CD4-positive, alpha-beta T cell treated with Interleukin-1 beta for 1 hour (primary cell): ENCODE measurements around the gene DDX49.

Experiments
- DNase-seq, 2 donors: peaks; one replicate each; pipeline ENCODE4 v3.0.0-alpha.2; 2020 to 2022

DDX49 gene, protein sequence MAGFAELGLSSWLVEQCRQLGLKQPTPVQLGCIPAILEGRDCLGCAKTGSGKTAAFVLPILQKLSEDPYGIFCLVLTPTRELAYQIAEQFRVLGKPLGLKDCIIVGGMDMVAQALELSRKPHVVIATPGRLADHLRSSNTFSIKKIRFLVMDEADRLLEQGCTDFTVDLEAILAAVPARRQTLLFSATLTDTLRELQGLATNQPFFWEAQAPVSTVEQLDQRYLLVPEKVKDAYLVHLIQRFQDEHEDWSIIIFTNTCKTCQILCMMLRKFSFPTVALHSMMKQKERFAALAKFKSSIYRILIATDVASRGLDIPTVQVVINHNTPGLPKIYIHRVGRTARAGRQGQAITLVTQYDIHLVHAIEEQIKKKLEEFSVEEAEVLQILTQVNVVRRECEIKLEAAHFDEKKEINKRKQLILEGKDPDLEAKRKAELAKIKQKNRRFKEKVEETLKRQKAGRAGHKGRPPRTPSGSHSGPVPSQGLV

DNA sequence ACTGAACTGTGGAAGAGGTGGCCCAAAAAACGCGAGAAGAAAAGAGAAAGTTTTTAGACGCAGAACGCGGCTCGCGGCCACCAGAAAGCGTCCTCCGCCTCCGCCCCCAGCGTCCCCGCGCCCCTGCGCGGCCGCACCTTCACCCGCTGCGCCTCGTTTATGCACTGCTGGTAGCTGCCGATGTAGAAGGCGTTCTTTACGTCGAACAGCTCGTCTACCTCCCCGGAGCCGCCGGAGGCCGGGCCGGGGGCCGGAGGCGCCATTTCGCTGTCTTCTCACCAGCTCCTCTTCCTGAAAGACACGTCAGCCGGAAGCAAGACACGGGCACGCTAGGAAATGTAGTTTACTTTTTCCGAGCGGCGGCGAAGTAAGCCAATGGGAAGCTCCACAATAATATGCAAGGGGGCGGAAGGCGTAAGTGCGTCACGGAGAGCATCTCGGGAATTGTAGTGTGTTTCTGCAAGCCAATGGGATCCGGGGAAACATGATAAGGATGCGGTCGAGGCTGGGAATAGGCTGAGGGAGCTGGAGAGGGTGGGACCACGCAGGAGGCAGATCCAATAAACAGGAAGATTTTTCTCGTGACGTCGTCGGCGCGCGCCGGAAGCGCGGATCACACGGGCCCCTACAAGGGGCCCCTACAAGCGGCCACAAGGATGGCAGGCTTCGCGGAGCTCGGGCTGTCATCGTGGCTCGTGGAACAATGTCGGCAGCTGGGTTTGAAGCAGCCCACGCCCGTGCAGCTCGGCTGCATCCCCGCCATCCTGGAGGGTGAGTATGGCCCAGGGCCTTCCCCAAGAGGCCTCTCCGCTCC is at the start of gene DDX49, which contains the start of gene COPE:
TSS of gene DDX49 (plus strand) at position 630 of the 814 bp plus-strand sequence. CDS start at position 657, 27 bp downstream.
TSS of gene COPE (minus strand) at position 302 of the 814 bp plus-strand sequence. CDS start at position 263, 39 bp downstream.
- DNase-seq, result peak; percentile 99

DNA sequence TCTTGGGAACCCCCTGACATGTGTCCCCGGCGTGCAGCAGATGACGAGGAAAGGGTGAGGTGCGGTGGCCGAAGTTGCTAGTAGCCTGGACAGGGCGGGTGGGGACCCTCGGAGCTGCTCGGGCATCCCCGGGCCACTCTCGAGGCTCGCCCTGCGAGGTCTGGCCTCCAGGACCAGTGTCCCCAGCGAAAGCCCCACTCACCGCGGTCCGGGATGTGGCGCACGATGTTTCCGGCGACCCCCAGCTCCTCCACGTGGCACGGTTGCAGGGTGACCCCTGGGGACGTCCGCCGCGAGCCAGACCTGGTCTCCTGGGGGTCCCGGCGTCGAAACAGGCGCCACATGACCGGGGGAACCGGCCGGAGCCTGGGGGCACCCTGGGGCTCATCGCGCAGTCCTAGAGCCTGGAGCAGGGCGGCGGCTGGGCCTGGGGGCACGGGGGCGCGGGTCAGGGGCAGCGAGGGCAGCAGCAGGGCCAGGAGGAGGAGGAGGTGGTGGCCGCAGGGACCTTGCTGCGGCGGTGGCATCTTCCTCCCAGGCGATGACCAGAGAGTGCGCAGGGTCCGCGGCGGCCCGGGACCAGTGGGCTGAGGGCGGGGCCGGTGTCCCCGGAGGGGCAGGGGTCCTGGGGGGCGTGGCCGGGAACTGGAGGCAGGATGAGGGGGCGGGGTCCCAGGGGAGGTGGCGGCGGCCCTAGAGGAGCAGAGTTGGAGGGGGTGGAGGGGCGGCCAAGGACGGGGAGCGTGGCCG is 49.6 kb upstream of the DDX49 start:
- DNase-seq, result no peak

DNA sequence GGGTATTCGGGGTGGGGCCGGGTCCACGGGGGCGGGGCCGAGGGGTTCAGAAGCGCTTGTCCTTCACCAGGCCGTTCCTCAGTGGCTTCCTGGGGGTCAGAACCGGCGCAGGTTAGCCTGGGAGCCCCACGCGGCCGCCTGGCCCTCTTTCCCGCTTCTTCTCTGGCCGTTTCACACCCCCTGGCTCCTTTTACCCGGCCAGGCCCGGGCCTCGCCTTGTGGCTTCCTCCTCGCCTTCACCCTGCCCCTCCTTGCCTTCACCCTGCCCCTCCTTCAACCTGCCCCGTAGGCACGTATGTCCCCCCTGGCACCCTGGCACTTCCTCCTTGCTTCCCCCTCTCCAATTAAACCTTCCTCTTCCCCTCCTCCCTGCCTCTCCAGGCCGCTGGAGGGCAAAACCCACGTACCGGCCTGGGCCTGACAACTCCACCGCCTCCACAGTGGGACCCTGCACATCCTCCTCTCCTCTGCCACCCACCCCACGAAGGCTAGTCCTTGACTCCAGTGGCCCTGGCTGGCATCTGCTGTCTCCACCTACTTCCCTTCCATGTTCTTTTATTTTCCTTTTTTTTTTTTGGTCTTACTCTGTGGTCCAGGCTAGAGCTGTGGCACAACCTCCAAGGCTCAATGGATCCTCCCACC is 48.9 kb upstream of the DDX49 start:
- DNase-seq, result no peak

DNA sequence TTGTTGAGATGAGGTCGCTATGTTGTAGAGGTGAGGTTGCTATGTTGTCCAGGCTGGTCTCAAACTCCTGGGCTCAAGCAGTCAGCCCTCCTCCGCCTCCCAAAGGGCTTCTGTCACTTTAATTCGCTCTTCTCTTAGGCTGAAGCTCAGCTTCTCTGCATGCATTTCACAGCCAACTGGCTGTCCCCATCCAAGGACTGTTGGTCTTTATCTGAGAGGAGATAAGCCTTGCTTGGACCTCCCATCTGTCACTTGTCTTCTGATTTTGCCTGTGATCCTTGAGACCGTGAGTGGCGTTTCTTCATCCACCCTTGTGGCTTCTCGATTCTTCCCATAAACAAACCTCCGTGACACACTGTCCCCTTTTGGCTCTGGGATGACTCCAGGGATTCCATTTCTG is 48.0 kb upstream of the DDX49 start:
- no peak for DNase-seq

DNA sequence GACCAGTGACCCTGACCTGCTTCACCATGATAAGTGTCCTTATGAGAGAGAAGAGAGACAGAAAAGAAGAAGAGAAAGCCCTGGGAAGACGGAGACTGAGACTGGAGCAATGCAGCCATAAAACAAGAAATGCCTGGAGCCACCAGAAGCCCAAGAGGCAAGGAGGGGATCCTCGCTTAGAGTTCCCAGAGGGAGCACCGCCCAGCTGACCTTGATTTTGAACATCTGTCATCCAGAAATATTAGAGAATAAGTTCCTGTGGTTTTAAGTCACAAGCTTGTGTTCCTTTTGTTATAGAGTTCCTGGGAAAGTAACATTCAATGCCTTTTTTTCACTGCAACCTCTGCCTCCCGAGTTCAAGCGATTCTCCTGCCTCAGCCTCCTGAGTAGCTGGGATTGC is 43.8 kb upstream of the DDX49 start:
- no peak for DNase-seq

DNA sequence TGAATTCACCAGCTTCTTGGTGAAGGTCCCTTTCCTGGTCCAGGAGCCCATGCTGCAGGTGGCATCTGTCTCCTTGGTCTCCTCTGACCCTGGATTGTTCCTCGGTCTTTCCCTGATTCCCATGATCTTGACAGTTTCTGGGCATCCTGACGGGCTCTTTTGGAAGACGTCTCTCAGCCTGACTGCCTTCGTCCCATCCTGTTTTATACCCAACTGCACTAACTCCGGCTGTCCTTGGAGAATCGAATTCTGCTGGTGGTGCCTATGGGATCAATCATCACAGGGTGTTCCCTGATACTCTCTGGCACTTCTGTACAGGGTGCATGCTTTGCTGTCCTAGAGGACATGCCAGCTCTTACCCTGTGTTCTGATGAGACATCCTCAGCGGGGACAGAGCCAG is 42.6 kb upstream of the DDX49 start:
- no peak for DNase-seq

DNA sequence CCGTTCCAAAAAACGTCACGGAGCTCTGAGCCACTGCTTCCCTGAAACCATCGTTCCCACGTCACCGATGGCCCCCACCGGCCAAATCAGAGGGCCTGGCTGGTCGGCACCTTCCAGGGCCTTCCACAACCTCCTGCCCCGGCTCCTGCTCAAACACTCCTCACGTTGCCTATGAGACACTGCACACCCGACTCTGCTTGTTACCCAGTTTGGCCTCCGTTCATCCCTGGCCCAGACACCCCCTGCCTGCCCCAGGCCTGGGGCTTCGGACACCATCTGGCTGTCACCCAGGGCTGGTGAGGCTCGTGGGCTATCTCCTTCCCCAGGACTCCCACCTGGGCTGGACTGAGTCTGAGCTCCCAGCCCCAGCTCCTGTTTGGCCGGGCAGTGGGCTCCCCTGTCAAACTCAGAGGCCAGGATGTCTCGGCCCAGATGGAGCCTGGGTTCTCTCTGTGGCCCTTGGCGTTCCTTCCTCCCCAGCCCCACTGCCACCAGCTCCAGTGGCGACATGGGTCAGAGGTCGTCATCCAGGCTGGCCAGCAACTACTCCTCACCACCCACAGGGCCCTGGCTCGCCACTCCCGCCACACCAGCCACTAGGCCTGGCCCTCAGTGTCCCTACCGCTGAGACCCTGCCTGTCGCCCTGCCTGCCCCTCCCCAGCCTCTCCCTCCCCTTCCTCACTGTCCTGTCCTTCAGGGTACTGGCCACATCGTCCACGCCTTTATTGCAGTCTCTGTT is 41.3 kb upstream of the DDX49 start:
- DNase-seq, result no peak

DNA sequence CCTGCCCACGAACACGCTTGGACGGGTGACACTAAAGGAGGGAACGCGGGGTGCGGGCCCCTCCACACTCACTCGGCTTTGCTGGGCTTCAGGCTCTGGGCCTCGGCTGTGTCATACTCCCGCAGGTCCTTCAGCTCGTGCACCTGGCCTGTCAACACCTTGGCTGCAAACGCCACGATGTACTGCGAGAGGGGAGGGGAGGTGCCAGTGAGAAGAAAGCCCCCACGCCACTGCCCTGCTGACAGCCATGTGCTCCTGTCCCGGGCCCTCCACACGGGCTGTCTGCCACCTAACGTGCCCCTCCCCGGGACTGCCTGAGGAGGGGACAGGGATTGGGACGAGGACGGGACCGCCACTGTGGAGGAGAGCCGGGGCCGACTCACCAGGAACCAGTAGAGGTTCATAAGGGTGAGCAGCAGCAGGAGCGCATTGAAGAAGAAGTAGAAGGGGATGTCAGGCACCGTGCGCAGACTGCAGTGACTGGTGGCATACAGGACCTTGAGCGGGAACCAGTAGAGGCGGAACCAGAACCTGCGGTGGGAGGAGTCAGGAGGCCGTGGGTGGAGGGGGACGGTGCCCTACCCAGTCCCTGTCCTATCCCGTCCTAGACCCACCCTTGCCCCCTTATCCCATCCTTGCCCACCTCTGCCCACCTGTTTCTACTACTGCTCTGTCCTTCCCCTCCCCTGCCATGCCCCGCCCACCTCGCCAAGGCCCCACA is 40.5 kb upstream of the DDX49 start:
- DNase-seq, result no peak

DNA sequence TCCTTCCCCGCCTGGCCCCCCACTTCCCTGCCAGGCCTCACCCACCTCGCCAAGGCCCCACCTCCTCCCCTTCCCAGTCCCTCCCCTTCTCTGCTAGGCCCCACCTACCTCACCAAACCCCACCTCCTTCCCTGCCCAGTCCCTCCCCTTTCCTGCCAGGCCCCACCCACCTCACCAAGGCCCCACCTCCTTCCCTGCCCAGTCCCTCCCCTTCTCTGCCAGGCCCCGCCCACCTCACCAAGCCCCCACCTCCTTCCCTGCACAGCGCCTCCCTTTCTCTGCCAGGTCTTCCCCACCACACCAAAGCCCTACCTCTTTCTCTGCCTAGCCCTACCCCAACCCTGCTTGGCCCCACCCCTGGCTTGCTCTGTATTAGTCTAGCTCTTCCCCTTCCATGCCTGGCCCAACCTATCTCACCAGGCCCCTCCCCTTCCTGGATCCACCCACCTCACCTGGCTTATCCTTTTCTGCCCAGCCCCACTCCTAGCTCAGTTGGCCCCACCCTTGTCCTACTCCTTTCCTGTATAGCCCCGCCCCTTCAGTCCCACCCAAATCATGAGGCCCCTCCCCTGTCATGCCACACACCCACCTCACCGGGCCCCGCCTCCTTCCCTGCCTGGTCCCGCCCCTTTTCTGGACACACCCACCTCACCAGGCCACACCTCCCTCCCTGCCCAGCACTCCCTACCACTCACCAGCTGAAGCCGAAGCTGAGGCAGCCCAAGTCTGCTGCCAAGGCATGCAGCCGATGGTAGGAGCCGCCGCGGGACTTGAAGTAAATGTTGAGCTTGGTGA is 39.7 kb upstream of the DDX49 start:
- DNase-seq, result peak; percentile 21 to 26

DNA sequence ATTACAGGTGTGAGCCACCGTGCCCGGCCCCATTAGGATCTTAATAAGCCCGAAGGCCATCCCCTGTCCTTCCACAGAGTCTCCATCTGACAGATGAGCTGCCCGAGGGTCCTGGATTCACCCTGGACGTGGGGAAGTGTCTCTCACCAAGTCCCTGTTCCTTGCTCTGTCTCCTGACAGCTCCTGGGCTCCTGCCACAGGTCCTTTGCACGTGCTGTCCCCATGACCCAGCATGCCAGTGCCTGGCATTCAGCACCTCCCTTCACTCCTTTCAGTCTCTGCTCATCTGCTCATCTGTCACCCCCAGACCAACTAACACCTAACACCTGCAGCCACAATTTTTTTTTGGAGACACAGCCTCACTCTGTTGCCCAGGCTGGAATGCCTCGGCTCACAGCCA is 38.0 kb upstream of the DDX49 start:
- DNase-seq, result no peak

DNA sequence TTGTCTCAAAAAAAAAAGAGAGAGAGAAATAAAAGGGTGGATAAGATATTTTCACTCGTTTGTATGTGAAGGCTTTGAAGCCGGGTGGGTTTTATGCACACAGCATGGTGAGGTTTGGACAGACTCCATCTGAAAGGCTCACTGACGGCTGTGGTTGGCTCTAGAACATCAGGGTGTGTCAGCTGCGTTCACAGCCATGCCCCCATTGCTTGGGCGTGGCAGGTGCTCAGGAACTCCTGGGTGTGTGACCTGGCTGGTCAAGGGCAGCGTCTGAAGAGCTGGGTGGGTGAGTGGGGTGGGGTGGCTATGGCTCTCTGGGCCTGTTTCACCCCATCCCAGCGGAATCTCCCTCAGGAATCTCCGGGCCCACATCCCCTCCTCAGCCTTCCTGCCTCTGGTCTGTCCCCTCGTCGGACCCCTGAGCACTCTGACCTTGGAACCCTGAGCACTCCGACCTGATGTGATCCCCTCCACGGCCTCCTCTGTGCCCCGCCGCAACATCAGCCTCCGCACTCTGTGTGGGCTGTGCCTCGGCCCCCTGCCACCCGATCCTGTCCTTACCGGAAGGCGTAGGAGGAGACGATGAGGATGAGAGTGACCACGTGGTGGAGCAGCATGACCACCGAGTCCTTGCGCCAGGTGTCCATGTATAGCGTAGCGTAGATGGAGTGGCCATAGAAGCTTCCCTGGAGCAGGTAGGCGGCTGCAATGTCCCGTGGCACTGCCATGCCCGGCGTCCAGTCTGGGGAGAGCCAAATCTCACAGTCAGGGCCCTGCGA is 35.8 kb upstream of the DDX49 start:
- no peak for DNase-seq

DNA sequence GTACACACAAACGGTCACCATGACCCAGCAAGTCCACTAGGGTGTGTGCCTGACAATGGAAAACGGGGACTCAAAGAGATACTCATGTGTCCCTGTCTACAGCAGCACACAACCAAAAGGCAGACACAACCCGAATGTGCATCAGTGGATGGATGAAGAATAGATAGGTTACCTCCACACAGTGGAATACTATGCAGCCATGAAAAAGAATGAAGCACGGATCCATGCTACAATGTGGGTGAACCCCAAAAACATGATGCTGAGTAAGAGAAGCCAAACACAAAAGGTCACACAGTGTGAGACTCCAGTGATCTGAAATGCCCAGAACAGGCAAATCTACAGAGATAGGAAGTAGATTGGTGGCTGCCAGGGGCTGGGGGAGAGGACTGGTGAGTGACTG is 32.5 kb upstream of the DDX49 start:
- DNase-seq, result no peak

DNA sequence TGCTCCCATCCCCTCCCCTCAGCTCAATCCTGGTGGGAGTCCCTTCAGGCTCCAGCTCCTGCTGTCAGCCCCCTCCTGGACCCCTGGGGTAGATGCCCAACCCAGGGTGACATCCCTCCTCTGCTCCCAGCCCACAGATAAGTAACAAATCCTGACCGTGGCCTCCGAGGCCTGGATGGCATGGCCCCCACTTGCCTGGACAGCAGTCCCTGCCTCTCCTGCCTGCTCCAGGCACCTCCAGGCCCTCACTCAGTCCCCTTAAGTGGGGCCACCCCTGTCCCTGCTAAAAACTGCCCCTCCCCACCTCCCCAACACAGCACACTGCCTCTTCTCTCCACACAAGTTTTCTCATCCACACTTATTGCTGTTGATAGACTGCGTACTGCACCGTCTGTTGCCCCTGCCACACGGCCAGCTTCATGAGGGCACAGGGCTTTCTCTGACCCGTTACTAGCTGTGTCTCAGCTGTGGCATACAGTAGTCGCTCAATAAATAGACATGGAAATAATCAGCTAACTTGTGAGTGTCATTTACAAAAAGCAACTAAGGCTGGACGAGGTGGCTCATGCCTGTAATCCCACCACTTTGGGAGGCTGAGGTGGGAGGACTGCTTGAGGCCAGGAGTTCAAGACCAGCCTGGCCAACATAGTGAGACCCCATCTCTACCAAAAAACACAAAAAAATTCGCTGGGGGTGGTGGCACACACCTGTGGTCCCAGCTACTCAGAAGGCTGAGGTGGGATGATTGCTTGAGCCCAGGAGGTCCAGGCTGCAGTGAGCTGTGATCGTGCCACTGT is 29.4 kb upstream of the DDX49 start:
- DNase-seq, result no peak

DNA sequence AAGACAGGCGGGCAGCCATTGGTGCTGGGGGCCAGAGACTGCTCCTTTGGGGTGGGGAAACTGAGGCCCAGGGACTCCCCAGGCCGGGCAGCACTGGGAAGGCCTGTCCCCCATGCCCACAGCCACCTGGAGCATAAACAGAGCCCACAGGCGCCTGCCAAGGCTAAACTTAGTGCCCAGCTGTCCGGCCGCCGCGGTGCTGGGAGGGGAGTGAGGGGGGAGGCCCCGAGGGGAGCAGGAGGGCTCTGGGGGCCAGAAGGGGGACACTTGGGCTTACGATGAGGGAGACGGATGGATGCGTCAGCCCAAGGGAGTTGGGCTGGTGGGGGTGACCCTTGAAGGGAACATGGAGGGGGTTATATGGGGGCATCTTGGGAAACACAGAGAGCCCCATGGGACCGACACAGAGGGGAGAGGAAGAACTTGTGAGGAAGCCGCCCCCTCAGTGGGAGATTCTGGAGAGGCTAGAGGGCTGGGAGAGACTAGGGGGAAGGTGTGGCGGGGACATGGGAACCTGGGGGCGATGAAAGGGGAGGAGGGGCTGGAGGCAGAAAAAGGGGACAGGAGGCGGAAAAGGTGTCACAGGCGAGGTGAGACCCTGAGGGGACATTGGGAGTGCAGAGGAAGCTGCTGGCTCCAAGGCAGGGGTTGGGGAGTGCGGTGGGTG is 25.8 kb upstream of the DDX49 start:
- DNase-seq, result no peak

DNA sequence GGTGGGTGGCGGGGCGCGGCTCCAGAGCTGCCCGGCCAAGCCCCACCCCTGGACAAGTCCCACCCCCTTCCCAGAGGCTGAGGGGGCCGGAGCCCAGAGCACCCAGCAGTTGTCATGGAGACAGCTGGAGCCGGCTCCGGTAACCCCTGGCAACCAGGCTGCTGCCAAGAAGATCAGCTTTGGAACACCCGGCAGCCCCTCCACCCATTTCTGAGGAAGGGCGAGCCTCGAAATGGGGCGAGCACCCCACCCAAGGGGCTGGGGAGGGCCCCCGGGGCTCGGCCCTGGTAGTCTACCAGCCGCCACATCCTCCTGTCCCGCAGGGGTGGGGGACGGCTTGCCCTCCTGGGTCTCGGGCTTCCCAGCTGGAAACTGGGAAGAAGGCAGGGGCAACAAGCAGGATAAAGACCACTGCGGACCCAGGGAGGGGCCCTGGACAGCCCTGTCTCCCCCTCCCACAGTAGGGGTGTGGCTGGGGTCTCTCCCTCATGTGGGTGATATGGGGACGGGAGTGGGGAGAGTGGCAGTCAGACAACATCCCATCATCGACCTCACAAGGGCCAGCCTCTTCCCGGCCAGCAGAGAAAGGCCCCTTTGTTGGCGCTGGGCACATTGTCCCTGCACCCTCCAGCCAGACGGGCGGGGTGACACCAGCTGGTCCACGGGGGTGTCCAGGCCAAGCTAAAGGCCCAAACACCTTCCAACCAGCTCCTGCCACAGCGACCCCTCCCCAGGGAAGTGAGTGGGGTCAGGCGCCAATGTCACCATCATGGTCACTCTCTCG is 25.1 kb upstream of the DDX49 start:
- DNase-seq, result no peak

DNA sequence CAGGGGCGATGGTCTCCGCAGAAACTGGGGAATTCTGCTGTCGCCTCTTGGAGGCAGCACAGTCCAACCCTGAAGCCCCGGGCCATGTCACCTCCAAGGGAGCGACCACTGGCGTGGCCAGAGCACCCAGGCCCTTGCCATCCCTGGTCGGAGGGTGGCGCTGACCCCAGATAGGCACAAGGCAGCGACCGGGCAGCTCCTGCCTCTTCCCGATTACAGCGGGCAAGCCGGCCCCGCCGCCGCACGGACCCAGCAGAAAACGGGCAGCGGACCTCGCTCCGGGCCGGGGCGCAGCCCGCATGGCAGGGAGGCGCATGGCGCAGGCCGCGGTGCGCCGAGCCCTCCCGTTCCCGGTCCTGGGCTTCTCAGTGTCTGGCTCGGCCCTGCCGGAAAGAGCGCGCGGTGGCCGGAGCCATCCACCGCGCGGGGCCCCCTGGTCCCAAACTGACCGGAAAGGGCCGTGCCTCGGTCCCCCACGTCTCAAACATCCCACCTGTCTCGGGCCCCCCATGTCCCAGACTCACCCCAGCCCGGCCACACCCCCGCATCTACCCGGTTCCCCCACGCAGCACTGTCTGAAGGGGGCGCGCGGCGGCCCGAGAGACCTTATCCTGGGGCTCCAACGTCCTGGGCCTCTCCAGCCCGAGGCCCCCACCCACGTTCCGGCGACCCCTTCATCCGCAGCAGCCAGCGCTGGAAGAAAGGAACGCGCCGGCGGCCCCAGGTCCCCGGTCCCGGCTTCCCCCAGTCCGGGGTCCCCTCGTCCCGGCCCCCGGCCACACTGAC is 24.3 kb upstream of the DDX49 start:
- no peak for DNase-seq
